Activated CD4-positive, alpha-beta T cell treated with anti-CD3 and anti-CD28 coated beads for 24 hours (primary cell): Measurements from ENCODE around the gene APOA5.
"Not testable (repeated sequence)": the region's sequence is repeated elsewhere in the genome, so short reads cannot be mapped to it uniquely, and the experiment has no call there.

Experiments
- DNase-seq, 2 donors: peaks; one replicate each; pipeline ENCODE4 v3.0.0-alpha.2; 2020; ENCODE audit warnings: low read depth in 2 of 2

The APOA5 gene

DNA sequence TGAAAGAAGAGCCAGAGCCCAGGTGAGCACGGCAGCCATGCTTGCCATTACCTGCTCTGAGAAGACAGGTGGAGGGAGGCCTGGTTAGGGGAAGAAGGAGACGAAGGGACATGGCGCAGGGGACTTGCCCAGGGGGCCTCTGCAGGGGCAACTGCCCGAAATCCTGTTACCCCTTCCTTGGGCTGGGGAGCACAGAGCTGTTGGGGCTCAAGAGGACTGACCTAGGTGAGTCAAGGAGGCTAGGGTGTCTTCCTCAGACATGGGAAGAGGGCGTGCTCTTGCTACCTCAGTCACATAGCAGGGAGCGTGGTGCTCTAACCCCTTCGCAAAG, at the start of gene APOA5:
Gene APOA5 (minus strand): TSS at position 67 of the 331 bp plus-strand sequence. CDS start 19 bp downstream, at position 48.
- DNase-seq: no peak

DNA sequence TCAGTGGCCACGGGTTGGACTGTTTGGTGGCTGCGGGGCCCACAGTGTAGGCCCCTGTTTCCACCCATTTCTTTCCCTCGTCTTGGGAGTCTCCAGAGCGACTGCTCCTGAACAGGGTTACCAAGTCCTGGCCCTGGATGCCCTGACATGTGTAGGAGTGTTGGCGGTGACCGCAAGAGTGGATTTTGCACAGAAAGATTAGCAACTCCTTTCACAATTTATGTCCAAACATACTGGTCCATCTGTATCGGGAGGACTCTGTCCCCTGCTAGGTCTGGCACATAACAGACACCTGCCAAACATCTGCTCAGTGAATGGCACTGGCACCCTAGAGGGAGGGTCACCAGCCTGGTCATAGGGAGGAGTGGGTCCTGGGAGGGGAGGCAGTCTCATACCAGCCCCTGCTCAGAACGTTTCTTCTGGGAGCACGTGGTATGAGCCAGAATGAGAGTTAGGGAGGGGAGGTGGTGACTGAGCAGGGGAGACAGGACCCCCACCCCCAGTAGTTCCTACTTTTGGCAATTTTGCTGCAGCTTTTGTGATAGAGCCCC, 49.1 kb upstream of the APOA5 start:
- DNase-seq: no peak

GRCh38 chr11:116840224-116840745, 48.6 kb upstream of the APOA5 start:
- DNase-seq: no peak

DNA sequence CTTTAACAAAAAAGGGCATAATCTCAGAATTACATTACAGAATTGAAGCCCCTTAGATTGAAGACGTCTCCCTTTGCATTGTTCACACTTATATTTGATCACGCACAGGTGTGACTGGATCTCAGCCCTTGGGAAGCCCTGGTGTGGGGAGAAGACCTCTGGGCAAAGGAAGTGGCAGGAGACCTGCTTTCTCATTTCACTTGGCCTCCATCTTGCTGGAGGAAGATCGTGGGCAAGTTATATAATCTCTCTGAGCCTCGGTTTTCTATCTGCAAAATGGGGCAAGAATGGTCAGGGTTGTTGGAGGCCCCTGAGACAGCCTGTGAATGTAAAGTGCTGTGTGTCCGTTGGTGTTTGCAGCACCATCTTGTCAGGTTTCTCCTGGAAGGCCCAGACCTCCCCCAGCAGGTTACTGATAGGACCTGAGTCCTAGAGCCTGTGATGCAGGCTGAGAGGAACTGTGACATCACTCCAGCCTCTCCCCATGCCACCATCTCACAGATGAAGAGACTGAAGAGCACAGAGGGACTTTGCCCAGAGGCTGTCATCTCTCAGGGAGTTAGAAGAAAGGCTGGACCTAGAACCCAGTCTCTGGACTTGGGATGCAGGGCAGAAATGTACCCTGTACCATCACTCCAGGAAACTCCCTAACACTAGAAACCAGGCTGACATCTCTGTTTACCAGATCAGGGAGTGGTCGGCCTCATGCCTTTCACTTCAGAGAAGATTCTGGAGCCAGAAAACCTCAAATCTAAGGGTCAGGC, 46.8 kb upstream of the APOA5 start:
- DNase-seq: no peak

- no peak for DNase-seq
These were observed 45.8 kb upstream of the APOA5 start, which contains the start of gene APOA1 for GRCh38 chr11:116837231-116838091. Gene APOA1 (minus strand): TSS chr11:116837622. CDS start chr11:116837387, 235 bp downstream.

DNA sequence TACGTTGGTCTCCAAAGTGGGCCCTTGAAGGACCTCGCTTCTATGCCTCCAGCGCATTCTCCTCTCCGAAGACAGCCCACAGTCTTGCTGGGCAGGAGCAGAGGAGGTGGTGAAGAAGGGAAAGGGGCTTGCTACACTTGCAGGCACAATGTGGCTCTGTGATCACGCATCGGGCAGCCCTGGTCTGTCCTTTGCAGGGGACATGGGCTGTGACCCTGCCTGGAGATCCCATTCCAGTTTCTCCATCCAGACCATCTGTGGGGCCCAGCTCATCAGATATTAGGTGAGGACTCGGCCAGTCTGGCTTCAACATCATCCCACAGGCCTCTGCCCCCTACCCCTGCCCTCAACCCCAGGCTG, 44.9 kb upstream of the APOA5 start:
- DNase-seq: no peak

DNA sequence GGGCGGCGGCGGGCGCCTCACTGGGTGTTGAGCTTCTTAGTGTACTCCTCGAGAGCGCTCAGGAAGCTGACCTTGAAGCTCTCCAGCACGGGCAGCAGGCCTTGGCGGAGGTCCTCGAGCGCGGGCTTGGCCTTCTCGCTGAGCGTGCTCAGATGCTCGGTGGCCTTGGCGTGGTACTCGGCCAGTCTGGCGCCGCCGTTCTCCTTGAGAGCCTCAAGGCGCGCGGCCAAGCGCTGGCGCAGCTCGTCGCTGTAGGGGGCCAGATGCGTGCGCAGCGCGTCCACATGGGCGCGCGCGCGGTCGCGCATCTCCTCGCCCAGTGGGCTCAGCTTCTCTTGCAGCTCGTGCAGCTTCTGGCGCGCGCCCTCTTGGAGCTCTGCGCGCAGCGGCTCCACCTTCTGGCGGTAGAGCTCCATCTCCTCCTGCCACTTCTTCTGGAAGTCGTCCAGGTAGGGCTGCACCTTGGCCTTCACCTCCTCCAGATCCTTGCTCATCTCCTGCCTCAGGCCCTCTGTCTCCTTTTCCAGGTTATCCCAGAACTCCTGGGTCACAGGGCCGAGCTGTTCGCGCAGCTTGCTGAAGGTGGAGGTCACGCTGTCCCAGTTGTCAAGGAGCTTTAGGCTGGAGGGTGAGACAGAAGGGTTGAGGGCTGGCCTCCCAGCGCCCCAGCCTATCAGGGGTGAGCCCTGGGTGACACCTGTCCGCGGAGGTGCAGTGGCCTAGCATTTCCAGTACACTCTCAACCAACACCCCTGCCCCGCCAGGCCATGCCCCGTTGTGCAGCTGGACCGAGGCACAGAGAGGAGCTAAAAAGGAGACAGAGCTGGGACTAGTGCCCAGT, 44.3 kb upstream of the APOA5 start:
- DNase-seq: peak; percentile 65 to 69

- no peak for DNase-seq
These were observed 43.5 kb upstream of the APOA5 start for GRCh38 chr11:116835042-116835772.

DNA sequence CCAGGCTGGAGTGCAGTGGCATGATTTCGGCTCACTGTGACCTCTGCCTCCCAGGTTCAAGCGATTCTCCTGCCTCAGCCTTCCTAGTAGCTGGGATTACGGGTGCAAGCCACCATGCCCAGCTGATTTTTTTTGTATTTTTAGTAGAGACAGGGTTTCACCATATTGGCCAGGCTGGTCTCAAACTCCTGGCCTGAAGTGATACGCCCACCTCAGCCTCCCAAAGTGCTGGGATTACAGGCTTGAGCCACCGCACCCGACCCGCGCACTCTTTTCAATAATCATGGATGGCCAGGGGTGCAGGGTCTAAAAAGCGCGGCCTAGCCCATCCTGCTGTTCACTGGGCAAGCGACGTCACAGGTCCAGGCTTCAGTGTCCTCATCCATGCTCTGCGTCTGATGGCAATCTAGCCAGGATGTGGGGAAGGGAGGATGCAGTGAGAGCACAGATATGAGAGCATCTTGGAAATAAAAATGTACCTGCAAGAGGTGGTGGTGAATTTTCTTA, 42.9 kb upstream of the APOA5 start:
- not testable (repeated sequence) for DNase-seq

DNA sequence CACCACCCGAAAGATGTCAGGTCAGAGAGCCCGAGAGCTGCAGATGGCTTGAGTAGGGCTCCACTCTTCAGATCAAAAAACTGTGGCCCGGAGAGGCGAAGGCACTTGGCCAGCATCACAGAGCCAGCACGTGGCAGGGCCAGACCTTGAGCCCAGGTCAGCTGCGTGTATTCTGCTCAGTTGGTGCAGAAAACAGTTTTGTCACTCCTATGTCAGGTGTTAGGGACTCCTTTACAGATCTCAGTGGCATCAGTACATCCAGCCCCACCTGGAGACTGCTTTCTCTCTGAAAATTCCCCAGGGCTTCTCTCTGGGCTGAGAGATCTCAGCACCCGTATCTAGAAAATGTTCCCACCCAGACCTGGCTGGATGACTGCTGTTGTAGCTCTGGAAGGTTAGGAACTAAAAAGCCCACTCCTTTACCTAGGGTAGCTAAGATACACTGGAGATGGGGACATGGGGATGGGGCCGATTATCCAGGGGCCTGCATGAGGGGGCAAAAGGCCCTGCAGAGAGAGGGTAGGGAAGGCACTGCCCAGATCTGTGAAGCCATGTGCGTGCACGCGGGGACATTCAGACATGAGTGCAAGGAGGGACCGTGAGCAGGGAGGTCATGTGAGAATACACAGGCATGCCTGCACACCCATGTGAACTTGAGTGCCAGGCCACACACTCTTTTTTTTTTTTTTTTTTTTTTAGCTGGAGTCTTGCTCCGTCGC, 42.3 kb upstream of the APOA5 start:
- DNase-seq: no peak

GRCh38 chr11:116833491-116833815, 41.8 kb upstream of the APOA5 start:
- DNase-seq: no peak

- DNase-seq: no peak
These were observed 40.9 kb upstream of the APOA5 start for GRCh38 chr11:116832350-116833290.

GRCh38 chr11:116831790-116832349, 40.2 kb upstream of the APOA5 start:
- no peak for DNase-seq

DNA sequence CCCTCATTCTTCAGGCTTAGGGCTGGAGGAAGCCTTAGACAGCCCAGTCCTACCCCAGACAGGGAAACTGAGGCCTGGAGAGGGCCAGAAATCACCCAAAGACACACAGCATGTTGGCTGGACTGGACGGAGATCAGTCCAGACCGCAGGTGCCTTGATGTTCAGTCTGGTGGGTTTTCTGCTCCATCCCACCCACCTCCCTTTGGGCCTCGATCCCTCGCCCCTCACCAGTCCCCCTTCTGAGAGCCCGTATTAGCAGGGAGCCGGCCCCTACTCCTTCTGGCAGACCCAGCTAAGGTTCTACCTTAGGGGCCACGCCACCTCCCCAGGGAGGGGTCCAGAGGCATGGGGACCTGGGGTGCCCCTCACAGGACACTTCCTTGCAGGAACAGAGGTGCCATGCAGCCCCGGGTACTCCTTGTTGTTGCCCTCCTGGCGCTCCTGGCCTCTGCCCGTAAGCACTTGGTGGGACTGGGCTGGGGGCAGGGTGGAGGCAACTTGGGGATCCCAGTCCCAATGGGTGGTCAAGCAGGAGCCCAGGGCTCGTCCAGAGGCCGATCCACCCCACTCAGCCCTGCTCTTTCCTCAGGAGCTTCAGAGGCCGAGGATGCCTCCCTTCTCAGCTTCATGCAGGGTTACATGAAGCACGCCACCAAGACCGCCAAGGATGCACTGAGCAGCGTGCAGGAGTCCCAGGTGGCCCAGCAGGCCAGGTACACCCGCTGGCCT, 38.7 kb upstream of the APOA5 start:
- no peak for DNase-seq

DNA sequence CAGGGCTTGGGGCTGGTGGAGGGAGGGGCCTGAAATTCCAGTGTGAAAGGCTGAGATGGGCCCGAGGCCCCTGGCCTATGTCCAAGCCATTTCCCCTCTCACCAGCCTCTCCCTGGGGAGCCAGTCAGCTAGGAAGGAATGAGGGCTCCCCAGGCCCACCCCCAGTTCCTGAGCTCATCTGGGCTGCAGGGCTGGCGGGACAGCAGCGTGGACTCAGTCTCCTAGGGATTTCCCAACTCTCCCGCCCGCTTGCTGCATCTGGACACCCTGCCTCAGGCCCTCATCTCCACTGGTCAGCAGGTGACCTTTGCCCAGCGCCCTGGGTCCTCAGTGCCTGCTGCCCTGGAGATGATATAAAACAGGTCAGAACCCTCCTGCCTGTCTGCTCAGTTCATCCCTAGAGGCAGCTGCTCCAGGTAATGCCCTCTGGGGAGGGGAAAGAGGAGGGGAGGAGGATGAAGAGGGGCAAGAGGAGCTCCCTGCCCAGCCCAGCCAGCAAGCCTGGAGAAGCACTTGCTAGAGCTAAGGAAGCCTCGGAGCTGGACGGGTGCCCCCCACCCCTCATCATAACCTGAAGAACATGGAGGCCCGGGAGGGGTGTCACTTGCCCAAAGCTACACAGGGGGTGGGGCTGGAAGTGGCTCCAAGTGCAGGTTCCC, 38.0 kb upstream of the APOA5 start, which contains the start of gene APOC3:
Gene APOC3 (plus strand): TSS at position 383 of the 659 bp plus-strand sequence. CDS start 676 bp downstream, outside the sequence.
- DNase-seq: no peak

GRCh38 chr11:116828632-116829524, 37.2 kb upstream of the APOA5 start:
- no peak for DNase-seq
